A549 (cell line): Measurements from ENCODE around the gene C18orf63. TPM values are rescaled to one million over a fixed set of nuclear protein-coding genes. Genes with fewer than 3 reads are reported as not detected.
A peak's percentile ranks its signal among the peaks of the same experiment; 100 is the strongest.
"Not testable (repeated sequence)": the region's sequence is repeated elsewhere in the genome, so short reads cannot be mapped to it uniquely, and the experiment has no call there.

Experiments
- ATAC-seq, 2 experiments: fragments of 200-7000 bp in 1 of 2; fragments of >200 bp in 1 of 2; cut with Nextera tagmentation in 1 of 2; cut with Tn5 transposase in 1 of 2; 3 replicates each; pipeline versions ENCODE4 v1.8.0 to v1.9.1; 2018 to 2020; ENCODE audit warnings: mild to moderate bottlenecking in 1 of 2, moderate library complexity in 1 of 2
- CTCF ChIA-PET: fragments of 300-600 bp; sonication (Branson Sonifier 250); formaldehyde crosslinking; extraction: SDS; loops from one replicate; lab custom pipeline; 2021; ENCODE audit warnings: antibody characterized with exemption, inconsistent platforms; lab: Yijun Ruan, JAX
- POLR2A ChIA-PET: fragments of 350-600 bp; formaldehyde crosslinking; extraction: SDS; loops from one replicate; lab custom pipeline; 2021; ENCODE audit warnings: antibody characterized with exemption, inconsistent platforms; lab: Yijun Ruan, JAX
- DNase-seq, 2 experiments: peaks; one replicate each; pipeline versions ENCODE4 v3.0.0 to v3.0.0-alpha.2; 2011 to 2016; ENCODE audit warnings: low read depth in 1 of 2, low spot score in 1 of 2
- FAIRE-seq: peaks from 2 replicates; lab custom pipeline; 2011; peaks lifted over from hg19 to GRCh38; lab: Jason Lieb, UNC
- H3K27ac ChIP-seq, 2 experiments: fragments of >200 bp; sonication (Bioruptor Twin); formaldehyde crosslinking; 3 replicates each; pipeline ENCODE4 v1.5.1; 2016 to 2017
- H3K4me1 ChIP-seq: fragments of >200 bp; sonication (Bioruptor Twin); formaldehyde crosslinking; 3 replicates; pipeline ENCODE4 v1.6.1; 2016
- H3K4me2 ChIP-seq: fragments of >200 bp; sonication (Bioruptor Twin); formaldehyde crosslinking; 3 replicates; pipeline ENCODE4 v1.6.1; 2016
- H3K4me3 ChIP-seq: fragments of >200 bp; sonication (Bioruptor Twin); formaldehyde crosslinking; 3 replicates; pipeline ENCODE4 v1.5.1; 2016
- H3K9me3 ChIP-seq: fragments of >200 bp; sonication (Bioruptor Twin); formaldehyde crosslinking; 3 replicates; pipeline ENCODE4 v1.6.1; 2016
- CBX8 ChIP-seq: fragments of 200-600 bp; sonication (generic); IDR thresholded peaks from 2 replicates; pipeline ENCODE4 v1.6.1; 2016
- CEBPB ChIP-seq, 2 experiments: fragments of >200 bp in 1 of 2; sonication (Bioruptor Twin) in 1 of 2; formaldehyde crosslinking in 1 of 2; IDR thresholded peaks; 2 replicates each; pipeline ENCODE4 v1.6.1; 2012 to 2016
- E2F6 ChIP-seq: IDR thresholded peaks from 2 replicates; pipeline ENCODE4 v1.6.1; 2012; ENCODE audit warnings: low read depth, borderline replicate concordance
- EHF ChIP-seq: fragments of 250-450 bp; sonication (Bioruptor Pico); IDR thresholded peaks from 2 replicates; pipeline ENCODE4 v1.5.0; 2020; ENCODE audit warnings: mild to moderate bottlenecking
- EP300 ChIP-seq, 2 experiments: fragments of >200 bp; sonication (Bioruptor Twin); formaldehyde crosslinking; IDR thresholded peaks; 2 replicates in 1 of 2; 3 replicates in 1 of 2; pipeline ENCODE4 v1.6.1; 2016 to 2017
- ESRRA ChIP-seq: fragments of 150-350 bp; IDR thresholded peaks from 2 replicates; pipeline ENCODE4 v1.6.1; 2014; ENCODE audit warnings: mild to moderate bottlenecking, low read length, borderline replicate concordance
- FOSL2 ChIP-seq, 2 experiments: fragments of 450-650 bp in 1 of 2; fragments of >200 bp in 1 of 2; sonication (Bioruptor Twin) in 1 of 2; formaldehyde crosslinking; IDR thresholded peaks; 2 replicates each; pipeline versions ENCODE4 v1.5.0 to v1.6.1; 2016 to 2020; ENCODE audit warnings: mild to moderate bottlenecking in 1 of 2, moderate library complexity in 1 of 2
- GATA3 ChIP-seq: IDR thresholded peaks from 2 replicates; pipeline ENCODE4 v1.6.1; 2012; ENCODE audit warnings: borderline replicate concordance
- HES2 ChIP-seq: fragments of >200 bp; sonication (Bioruptor Twin); formaldehyde crosslinking; IDR thresholded peaks from 2 replicates; pipeline ENCODE4 v1.6.1; 2016
- JUN ChIP-seq, 2 experiments: fragments of >200 bp; sonication (Bioruptor Twin); formaldehyde crosslinking; IDR thresholded peaks; 2 replicates in 1 of 2; 3 replicates in 1 of 2; pipeline ENCODE4 v1.6.1; 2016 to 2017
- JUNB ChIP-seq: fragments of >200 bp; sonication (Bioruptor Twin); formaldehyde crosslinking; IDR thresholded peaks from 2 replicates; pipeline ENCODE4 v1.6.1; 2016
- KDM5A ChIP-seq: fragments of 200-600 bp; sonication (generic); IDR thresholded peaks from 2 replicates; pipeline ENCODE4 v1.6.1; 2016; ENCODE audit warnings: antibody characterized with exemption, mild to moderate bottlenecking
- MAZ ChIP-seq: fragments of 150-350 bp; IDR thresholded peaks from 2 replicates; pipeline ENCODE4 v1.6.1; 2014; ENCODE audit warnings: antibody characterized with exemption, low read depth, low read length, borderline replicate concordance
- NFE2L2 ChIP-seq: fragments of 150-350 bp; conservative IDR thresholded peaks from 2 replicates; pipeline ENCODE4 v1.6.1; 2014; ENCODE audit warnings: low read length
- POLR2A ChIP-seq: IDR thresholded peaks from 2 replicates; pipeline ENCODE4 v1.6.1; 2012; ENCODE audit warnings: mild to moderate bottlenecking, low read length
- RAD21 ChIP-seq, 2 experiments: fragments of >200 bp in 1 of 2; sonication (Bioruptor Twin) in 1 of 2; formaldehyde crosslinking in 1 of 2; IDR thresholded peaks in 1 of 2; conservative IDR thresholded peaks in 1 of 2; 2 replicates in 1 of 2; 3 replicates in 1 of 2; pipeline ENCODE4 v1.6.1; 2012 to 2018; ENCODE audit warnings: inconsistent platforms in 1 of 2
- RNF2 ChIP-seq: fragments of 200-600 bp; sonication (generic); IDR thresholded peaks from 2 replicates; pipeline ENCODE4 v1.6.1; 2016; ENCODE audit warnings: low read depth, mild to moderate bottlenecking, antibody characterized with exemption, moderate library complexity, borderline replicate concordance
- TFCP2L1 ChIP-seq: fragments of 250-450 bp; sonication (Bioruptor Pico); IDR thresholded peaks from 2 replicates; pipeline ENCODE4 v1.5.0; 2021; ENCODE audit warnings: mild to moderate bottlenecking
- ZSCAN20 ChIP-seq: fragments of 250-450 bp; sonication (Bioruptor Pico); IDR thresholded peaks from 2 replicates; pipeline ENCODE4 v1.8.0; 2022; ENCODE audit warnings: mild to moderate bottlenecking, moderate library complexity
- WGBS: methylation state at CpG from one replicate; pipeline ENCODE4 v1.1.6; 2017; ENCODE audit errors: missing lambda C conversion rate; 5-methylcytosine and 5-hydroxymethylcytosine counted together
- polyA plus RNA-seq, 4 experiments: library from polyadenylated mRNA; depleted of rRNA in 3 of 4; stranded (reverse); fragments of >200 nt; fragmentation: RNase III in 1 of 4; extraction: RNeasy Plus Mini Kit Qiagen cat#74134 plus additional on column Dnase treatment in 1 of 4; gene quantifications; 2 replicates in 3 of 4; 3 replicates in 1 of 4; pipeline ENCODE4 v1.2.3, GENCODE V29; 2011 to 2017
- TF ChIP-seq, protein P1 (sequence below): fragments of 250-450 bp; sonication (Bioruptor Pico); IDR thresholded peaks from 2 replicates; pipeline ENCODE4 v1.5.0; 2020; ENCODE audit warnings: low read depth, mild to moderate bottlenecking, moderate library complexity
- TF ChIP-seq, protein P2 (sequence below): fragments of >200 bp; sonication (Bioruptor Twin); formaldehyde crosslinking; IDR thresholded peaks from 3 replicates; pipeline ENCODE4 v1.5.1; 2016

C18orf63 gene
- polyA plus RNA-seq, 2 of the 4 experiments (the other 2 are of a cell fraction), result not detected

DNA sequence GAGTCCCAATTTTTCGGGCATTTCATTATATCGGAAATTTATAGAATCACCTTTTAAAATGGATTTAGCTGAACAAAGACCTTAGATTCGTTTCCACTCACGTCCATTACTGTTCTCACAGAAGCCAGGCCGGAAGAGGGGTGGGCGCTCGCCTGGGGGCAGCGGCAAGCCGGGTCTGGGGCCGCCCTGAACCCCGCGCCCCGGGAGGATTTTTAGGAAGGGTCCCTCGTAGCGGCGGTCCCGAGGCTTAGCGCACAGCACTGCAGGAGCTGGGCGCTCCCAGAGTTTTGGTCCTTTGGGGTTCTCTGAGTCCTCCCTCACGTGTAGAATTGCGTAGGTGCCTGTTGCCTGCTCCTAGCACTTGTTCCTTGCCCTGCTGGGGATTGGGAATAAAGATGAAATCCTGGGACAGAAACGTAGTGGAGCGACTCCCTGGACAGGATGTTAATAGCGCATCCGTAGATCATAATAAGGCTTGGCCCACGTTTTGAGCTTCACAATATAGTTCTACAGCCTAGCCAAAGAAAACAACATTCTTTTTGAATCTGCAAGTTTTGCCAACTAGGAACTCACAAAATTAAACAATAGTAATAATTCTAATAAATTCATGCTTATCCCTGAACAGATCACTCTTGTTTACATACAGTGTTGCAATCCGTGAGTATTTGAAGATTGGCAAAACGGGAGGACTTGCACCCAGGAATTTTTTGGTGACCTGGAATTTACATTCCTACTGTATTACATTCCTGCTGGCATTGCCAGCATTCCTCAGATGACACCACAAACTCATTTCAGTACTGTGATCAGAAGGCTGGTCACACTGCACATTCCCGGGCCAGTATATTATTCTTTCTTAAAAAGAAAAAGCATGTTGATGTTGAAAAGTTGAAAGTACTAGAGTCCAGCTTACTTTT lies 875 bp downstream of the C18orf63 start:
- peak overlapping the region; percentile 70 for H3K4me2 ChIP-seq

GRCh38 chr18:74326231-74326630 lies 10.6 kb downstream of the C18orf63 start:
- Histone ChIP-seq H3K9me3 (no peaks in the 10 kb centered on the region), H3K4me3 (no peak overlapping the region), H3K4me2 (no peak overlapping the region), H3K27ac (no peak overlapping the region), H3K4me1 (no peaks in the 10 kb centered on the region)
- ChIA-PET CTCF (interaction anchor here (1.4 kb wide), 1 partner anchor 16 kb away, joined by 5 read pairs; no protein-coding TSS in a partner anchor), POLR2A (no interaction called here)
- no peak for TF ChIP-seq JUNB
- TF ChIP-seq, protein P1, sequence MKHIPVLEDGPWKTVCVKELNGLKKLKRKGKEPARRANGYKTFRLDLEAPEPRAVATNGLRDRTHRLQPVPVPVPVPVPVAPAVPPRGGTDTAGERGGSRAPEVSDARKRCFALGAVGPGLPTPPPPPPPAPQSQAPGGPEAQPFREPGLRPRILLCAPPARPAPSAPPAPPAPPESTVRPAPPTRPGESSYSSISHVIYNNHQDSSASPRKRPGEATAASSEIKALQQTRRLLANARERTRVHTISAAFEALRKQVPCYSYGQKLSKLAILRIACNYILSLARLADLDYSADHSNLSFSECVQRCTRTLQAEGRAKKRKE, result no peak
- no peak for TF ChIP-seq POLR2A
- no peak for TF ChIP-seq CBX8
- no peak for TF ChIP-seq RAD21 (conservative IDR thresholded peaks at IDR 0.05 in 1 of 2, IDR thresholded peaks at IDR 0.05 in 1 of 2)
- TF ChIP-seq MAZ, result no peak
- no peak for TF ChIP-seq E2F6
- TF ChIP-seq RNF2, result no peak
- TF ChIP-seq EHF (CRISPR knock-in tag), result no peak
- ATAC-seq, result no peak
- FAIRE-seq, result no peak
- 69% methylated on average over 2 of the region's 2 CpGs for WGBS
- DNase-seq, result no peak

More for the DNA sequence above, 875 bp downstream of the C18orf63 start:
- H3K4me1 ChIP-seq, result peaks cover 22% of the 10 kb centered on the region
- no peak overlapping the region for H3K4me3 ChIP-seq
- ATAC-seq (peak; percentile 78 to 89), DNase-seq (peak; percentile 5 to 42), FAIRE-seq (no peak)
- TF ChIP-seq NFE2L2 (no peak), GATA3 (peak; percentile 89), TFCP2L1 (CRISPR knock-in tag) (no peak), EP300 (IDR thresholded peaks at IDR 0.05) (peak; percentile 29 to 69; a peak in 2 of 5 replicates), CEBPB (IDR thresholded peaks at IDR 0.05) (peak; percentile 85 to 97; a peak in 3 of 4 replicates), JUN (IDR thresholded peaks at IDR 0.05) (0 out of 5 replicates have a peak, but pooled peaks of 1 of the 2 experiments have one; percentile 49), HES2 (peak; percentile 66; the same call in 1 of the 2 replicates), KDM5A (no peak), FOSL2 (IDR thresholded peaks at IDR 0.05) (no peak), FOSL2 (CRISPR knock-in tag; IDR thresholded peaks at IDR 0.05) (0 out of 2 replicates have a peak, but pooled peaks have one; percentile 5), JUNB (0 out of 2 replicates have a peak, but pooled peaks have one; percentile 29), ZSCAN20 (CRISPR knock-in tag) (no peak), ESRRA (no peak)
- TF ChIP-seq, protein P2, sequence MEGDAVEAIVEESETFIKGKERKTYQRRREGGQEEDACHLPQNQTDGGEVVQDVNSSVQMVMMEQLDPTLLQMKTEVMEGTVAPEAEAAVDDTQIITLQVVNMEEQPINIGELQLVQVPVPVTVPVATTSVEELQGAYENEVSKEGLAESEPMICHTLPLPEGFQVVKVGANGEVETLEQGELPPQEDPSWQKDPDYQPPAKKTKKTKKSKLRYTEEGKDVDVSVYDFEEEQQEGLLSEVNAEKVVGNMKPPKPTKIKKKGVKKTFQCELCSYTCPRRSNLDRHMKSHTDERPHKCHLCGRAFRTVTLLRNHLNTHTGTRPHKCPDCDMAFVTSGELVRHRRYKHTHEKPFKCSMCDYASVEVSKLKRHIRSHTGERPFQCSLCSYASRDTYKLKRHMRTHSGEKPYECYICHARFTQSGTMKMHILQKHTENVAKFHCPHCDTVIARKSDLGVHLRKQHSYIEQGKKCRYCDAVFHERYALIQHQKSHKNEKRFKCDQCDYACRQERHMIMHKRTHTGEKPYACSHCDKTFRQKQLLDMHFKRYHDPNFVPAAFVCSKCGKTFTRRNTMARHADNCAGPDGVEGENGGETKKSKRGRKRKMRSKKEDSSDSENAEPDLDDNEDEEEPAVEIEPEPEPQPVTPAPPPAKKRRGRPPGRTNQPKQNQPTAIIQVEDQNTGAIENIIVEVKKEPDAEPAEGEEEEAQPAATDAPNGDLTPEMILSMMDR, result no peak
- peak overlapping the region; percentile 70 to 84 for H3K27ac ChIP-seq
- ChIA-PET POLR2A (no interaction called here), CTCF (interaction anchor here (0.9 to 1.6 kb wide), 3 partner anchors 26 to 102 kb away, joined by 3 read pairs; no protein-coding TSS in a partner anchor)
- 55% methylated on average over 20 of the region's 29 CpGs for WGBS
- no peaks in the 10 kb centered on the region for H3K9me3 ChIP-seq

DNA sequence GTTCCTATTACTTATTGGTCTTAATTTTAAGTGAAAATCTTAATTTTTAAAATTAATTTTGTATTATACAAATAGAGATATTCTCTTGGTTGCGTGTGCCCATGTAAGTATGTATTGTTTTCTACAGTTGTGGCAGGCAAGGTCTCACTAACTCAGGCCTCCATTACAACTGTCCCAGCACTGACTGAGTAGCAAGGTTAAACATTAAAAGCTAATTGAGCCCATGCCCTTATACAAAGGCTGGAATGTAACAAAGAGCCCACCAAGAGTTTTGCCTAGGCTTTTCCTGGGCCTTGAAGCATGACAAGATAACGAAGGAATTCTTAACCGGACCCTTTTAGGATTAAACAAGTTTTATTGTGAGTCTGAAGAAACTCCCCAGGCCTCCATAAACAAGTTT lies 11.2 kb downstream of the C18orf63 start:
- WGBS, result 91% methylated on average over 3 of the region's 3 CpGs
- CTCF ChIA-PET, result interaction anchor here (1.4 kb wide), 1 partner anchor 16 kb away, joined by 5 read pairs; no protein-coding TSS in a partner anchor
- H3K4me3 ChIP-seq, H3K9me3 ChIP-seq, H3K4me1 ChIP-seq, ATAC-seq, H3K4me2 ChIP-seq, POLR2A ChIA-PET, DNase-seq, H3K27ac ChIP-seq, FAIRE-seq: not testable (repeated sequence)
